Left lung (tissue), 10 donors: ENCODE data around the gene RPS18. TPM values are rescaled to one million over a fixed set of nuclear protein-coding genes. Genes with fewer than 3 reads are reported as not detected.
"Not testable (repeated sequence)": the region's sequence is repeated elsewhere in the genome, so short reads cannot be mapped to it uniquely, and the experiment has no call there.

Source experiments
- ATAC-seq: fragments of 200-7000 bp; cut with Tn5 transposase; one replicate; pipeline ENCODE4 v1.9.1; 2020; ENCODE audit warnings: moderate library complexity
- DNase-seq, 4 donors: peaks; one replicate each; pipeline ENCODE4 v3.0.0-alpha.2; 2013 to 2020
- H3K27ac ChIP-seq, 2 donors: fragments of 200-600 bp; sonication (generic) in 1 of 2; one replicate each; pipeline versions ENCODE4 v1.5.0 to v1.8.0; 2020 to 2021
- H3K27me3 ChIP-seq, 2 donors: fragments of 200-600 bp; sonication (generic) in 1 of 2; one replicate each; pipeline versions ENCODE4 v1.5.0 to v1.8.0; 2020 to 2021
- H3K36me3 ChIP-seq, 2 donors: fragments of 200-600 bp; sonication (generic) in 1 of 2; one replicate each; pipeline versions ENCODE4 v1.5.0 to v1.8.0; 2020 to 2021
- H3K4me1 ChIP-seq, 2 donors: fragments of 200-600 bp; one replicate each; pipeline ENCODE4 v1.8.0; 2021
- H3K4me3 ChIP-seq, 2 donors: fragments of 200-600 bp; sonication (generic) in 1 of 2; one replicate each; pipeline versions ENCODE4 v1.5.0 to v1.8.0; 2020 to 2021; ENCODE audit warnings: mild to moderate bottlenecking in 1 of 2
- H3K9me3 ChIP-seq, 2 donors: fragments of 200-600 bp; sonication (generic) in 1 of 2; one replicate each; pipeline versions ENCODE4 v1.5.0 to v1.8.0; 2020 to 2021
- intact Hi-C, 2 donors: fragments of 100-400 bp; cut with DNase I; formaldehyde crosslinking; loops; one replicate each; pipeline versions ENCODE4 v1.11.2 to v1.14.2; 2022
- polyA plus RNA-seq, 6 donors: library from polyadenylated mRNA; unstranded; fragments of 120-200 nt; gene quantifications; one replicate each; pipeline ENCODE4 v1.2.1, GENCODE V29; 2013; ENCODE audit not compliant: insufficient read length in 6 of 6
- total RNA-seq, 2 donors: library from RNA; stranded (reverse); fragmentation: NEBNext Ultra II Directional; extraction: Animal tissue kit (Norgen Biotek cat#: 25700); gene quantifications; one replicate each; pipeline ENCODE4 v1.2.1, GENCODE V29; 2021
- TF ChIP-seq, protein P1 (sequence below), 2 donors: fragments of 200-600 bp; sonication (generic) in 1 of 2; IDR thresholded peaks; one replicate each; pipeline versions ENCODE4 v1.5.0 to v1.8.0; 2021; ENCODE audit warnings: antibody characterized with exemption in 2 of 2
- donor health status: DM: no; HTN: yes; CAD: no.
- donor health status: DM: no; HTN: no; CAD: no.

Gene RPS18
- total and polyA plus RNA-seq, 8 donors: 1,881 to 4,273 (median 3,975) TPM

DNA sequence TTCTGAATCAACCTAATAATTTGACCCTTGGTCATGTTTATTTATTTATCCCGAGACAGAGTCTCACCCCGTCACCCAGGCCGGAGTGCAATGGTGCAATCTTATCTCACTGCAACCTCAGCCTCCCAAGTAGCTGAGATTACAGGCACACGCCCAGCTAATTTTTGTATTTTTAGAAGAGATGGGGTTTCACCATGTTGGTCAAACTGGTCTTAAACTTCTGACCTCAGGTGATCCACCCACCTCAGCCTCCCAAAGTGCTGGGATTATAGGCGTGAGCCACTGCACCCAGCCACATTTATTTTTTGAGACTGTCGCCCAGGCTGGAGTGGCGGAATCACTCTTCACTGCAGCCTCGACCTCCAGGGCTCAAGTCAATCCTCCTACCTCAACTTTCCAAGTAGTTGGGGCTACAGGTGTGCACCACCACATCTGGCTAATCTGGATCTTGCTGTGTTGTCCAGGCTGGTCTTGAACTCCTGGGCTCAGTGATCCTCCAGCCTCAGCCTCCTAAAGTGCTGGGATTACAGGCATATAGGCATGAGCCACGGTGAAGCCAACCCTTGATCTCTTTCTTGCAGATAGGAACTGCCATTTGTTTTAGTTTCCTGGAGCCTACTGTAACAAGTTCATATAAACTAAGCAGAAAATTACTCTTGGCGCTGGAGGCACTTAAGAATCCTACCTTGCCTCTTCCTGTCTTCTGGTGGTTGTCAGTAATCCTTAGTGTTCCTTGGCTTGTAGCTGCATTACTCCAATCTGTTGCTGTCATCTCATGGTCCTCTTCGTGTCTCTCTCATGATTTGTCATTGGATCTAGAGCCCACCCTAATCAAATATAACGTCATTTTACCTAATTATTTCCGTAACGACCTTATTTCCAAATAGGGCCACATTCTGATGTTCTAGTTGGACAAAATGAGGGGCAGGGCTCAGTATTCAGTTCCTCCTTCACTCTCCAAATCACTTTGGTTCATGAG is 2.3 kb downstream of the RPS18 start:
- Histone ChIP-seq H3K9me3 (no peaks in the 10 kb centered on the region), H3K36me3 (peaks cover 0 to 53% of the 10 kb centered on the region in 2 donors), H3K27ac (no peak overlapping the region), H3K4me3 (peak overlapping the region in 1 of 2 donors; percentile 87), H3K27me3 (no peaks in the 10 kb centered on the region), H3K4me1 (peaks cover 41 to 81% of the 10 kb centered on the region in 2 donors)
- no peak for ATAC-seq
- TF ChIP-seq, protein P1, sequence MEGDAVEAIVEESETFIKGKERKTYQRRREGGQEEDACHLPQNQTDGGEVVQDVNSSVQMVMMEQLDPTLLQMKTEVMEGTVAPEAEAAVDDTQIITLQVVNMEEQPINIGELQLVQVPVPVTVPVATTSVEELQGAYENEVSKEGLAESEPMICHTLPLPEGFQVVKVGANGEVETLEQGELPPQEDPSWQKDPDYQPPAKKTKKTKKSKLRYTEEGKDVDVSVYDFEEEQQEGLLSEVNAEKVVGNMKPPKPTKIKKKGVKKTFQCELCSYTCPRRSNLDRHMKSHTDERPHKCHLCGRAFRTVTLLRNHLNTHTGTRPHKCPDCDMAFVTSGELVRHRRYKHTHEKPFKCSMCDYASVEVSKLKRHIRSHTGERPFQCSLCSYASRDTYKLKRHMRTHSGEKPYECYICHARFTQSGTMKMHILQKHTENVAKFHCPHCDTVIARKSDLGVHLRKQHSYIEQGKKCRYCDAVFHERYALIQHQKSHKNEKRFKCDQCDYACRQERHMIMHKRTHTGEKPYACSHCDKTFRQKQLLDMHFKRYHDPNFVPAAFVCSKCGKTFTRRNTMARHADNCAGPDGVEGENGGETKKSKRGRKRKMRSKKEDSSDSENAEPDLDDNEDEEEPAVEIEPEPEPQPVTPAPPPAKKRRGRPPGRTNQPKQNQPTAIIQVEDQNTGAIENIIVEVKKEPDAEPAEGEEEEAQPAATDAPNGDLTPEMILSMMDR (IDR thresholded peaks at IDR 0.05): no peak
- no peak for DNase-seq
- intact Hi-C loops: no loop called here

DNA sequence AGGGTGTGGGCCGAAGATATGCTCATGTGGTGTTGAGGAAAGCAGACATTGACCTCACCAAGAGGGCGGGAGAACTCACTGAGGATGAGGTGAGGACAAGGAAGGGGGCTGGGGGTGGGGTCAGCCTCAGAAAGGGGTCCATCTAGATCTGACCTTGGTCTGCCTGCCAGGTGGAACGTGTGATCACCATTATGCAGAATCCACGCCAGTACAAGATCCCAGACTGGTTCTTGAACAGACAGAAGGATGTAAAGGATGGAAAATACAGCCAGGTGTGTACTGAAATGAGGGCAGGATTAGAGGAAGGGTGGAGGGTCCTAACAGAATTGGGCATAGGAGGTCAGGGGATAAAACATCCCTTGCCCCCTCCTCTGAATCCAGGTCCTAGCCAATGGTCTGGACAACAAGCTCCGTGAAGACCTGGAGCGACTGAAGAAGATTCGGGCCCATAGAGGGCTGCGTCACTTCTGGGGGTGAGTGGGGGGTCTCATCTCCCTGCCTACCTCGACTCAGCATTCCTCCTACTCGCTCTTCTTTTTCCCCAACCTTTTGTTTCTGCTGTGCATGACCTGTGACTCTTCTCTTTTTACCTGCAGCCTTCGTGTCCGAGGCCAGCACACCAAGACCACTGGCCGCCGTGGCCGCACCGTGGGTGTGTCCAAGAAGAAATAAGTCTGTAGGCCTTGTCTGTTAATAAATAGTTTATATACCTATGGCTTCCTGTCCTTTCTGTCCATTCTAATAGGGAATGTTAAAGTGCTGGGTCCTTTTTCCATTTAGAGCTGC is 4.1 kb downstream of the RPS18 start:
- Histone ChIP-seq H3K4me1 (peaks cover 34 to 78% of the 10 kb centered on the region in 2 donors), H3K4me3 (peak overlapping the region in 1 of 2 donors; percentile 87), H3K36me3 (peaks cover 0 to 69% of the 10 kb centered on the region in 2 donors), H3K27ac (peak overlapping the region; percentile 91 to 98)
- ATAC-seq, H3K27me3 ChIP-seq, intact Hi-C loops, DNase-seq, H3K9me3 ChIP-seq: not testable (repeated sequence)

DNA sequence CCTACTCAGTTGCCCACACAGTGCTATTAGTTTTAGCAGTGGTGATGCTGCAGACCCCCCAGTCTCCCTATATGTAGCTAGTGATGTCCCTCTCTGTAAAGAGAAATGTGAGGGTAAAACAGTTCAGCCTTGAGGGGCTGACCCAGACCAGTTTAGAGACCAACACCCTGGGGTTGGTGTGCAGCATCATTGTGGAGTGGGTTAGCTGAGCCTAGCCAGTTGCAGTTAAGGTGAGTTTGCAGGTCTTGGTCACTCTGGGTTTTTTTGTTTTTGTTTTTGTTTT is 4.6 kb downstream of the RPS18 start:
- H3K36me3 ChIP-seq: peaks cover 0 to 73% of the 10 kb centered on the region in 2 donors
- peak overlapping the region; percentile 91 to 98 for H3K27ac ChIP-seq
- DNase-seq: no peak
- H3K4me1 ChIP-seq: peaks cover 33 to 75% of the 10 kb centered on the region in 2 donors
- intact Hi-C loops: no loop called here
- H3K9me3 ChIP-seq: no peaks in the 10 kb centered on the region
- no peaks in the 10 kb centered on the region for H3K27me3 ChIP-seq
- no peak for ATAC-seq
- H3K4me3 ChIP-seq: peak overlapping the region; percentile 72 to 76
- TF ChIP-seq, protein P1 (IDR thresholded peaks at IDR 0.05): no peak

DNA sequence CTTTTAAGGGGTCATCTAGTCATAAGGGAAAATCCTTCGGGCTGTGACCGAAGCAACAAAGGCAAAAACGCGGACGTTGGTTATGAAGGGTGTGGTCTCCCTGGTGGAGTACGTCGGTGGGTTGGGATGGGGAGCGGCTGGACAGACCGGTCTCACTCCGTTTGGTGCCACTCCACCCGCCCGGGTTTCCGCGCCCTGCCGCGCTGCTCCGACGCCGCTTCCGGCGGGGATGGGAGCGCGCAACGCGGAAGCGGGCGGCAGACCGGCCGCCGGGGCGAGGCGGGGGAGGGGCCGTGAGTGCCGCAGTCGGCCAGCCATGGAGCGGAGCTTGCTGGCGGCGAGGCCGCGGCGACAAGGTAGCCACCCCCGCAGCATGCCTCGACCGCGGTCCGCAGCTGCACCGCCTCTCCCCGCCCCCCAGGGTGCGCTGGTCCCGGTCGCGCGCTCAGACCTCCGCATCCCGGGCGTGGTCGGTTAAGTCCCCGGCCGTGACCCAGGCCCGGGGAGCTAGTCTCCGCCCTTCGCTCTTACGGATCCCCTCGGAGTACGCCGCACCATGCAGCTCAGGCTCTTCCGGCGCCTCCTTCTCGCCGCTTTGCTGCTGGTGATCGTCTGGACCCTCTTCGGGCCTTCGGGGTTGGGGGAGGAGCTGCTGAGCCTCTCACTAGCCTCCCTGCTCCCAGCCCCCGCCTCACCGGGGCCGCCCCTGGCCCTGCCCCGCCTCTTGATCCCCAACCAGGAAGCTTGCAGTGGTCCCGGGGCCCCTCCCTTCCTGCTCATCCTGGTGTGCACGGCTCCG is 5.2 kb downstream of the RPS18 start, which contains the start of gene B3GALT4:
TSS of gene B3GALT4 (plus strand) at position 260 of the 799 bp plus-strand sequence. CDS start at position 557, 297 bp downstream.
- no peaks in the 10 kb centered on the region for H3K27me3 ChIP-seq
- no peaks in the 10 kb centered on the region for H3K9me3 ChIP-seq
- TF ChIP-seq, protein P1 (IDR thresholded peaks at IDR 0.05): peak; percentile 34 to 60
- DNase-seq: peak; percentile 44 to 95 (median 76)
- ATAC-seq: peak; percentile 83
- peak within 1 kb of the TSS; percentile 91 to 98 for H3K27ac ChIP-seq
- H3K4me1 ChIP-seq: peaks cover 33 to 75% of the 10 kb centered on the region in 2 donors
- intact Hi-C loops: no loop called here
- peaks cover 0 to 78% of the 10 kb centered on the region in 2 donors for H3K36me3 ChIP-seq
- peak within 1 kb of the TSS; percentile 72 to 76 for H3K4me3 ChIP-seq
